BJ (cell line): Measurements from ENCODE around the gene CCR5AS.

Experiments
- CTCF ChIA-PET: fragments of 350-600 bp; formaldehyde crosslinking; extraction: SDS; loops from one replicate; lab custom pipeline; 2021; ENCODE audit warnings: antibody characterized with exemption, inconsistent platforms; lab: Yijun Ruan, JAX
- POLR2A ChIA-PET: fragments of 300-600 bp; sonication (Branson Sonifier 250); formaldehyde crosslinking; extraction: SDS; loops from one replicate; lab custom pipeline; 2021; ENCODE audit warnings: antibody characterized with exemption; lab: Charles Lee
- DNase-seq: peaks from one replicate; pipeline ENCODE4 v3.0.0-alpha.2; 2011; ENCODE audit warnings: low read depth
- H3K27me3 ChIP-seq: 2 replicates; pipeline ENCODE4 v1.6.0; 2011; ENCODE audit warnings: low read length; ENCODE audit not compliant: control insufficient read depth, insufficient read depth
- H3K36me3 ChIP-seq: 2 replicates; pipeline ENCODE4 v1.5.1; 2011; ENCODE audit warnings: low read length; ENCODE audit not compliant: control insufficient read depth, insufficient read depth
- H3K4me3 ChIP-seq: 2 replicates; pipeline ENCODE4 v1.5.1; 2011; ENCODE audit warnings: low read depth, mild to moderate bottlenecking, control low read depth, low read length
- TF ChIP-seq, protein P1 (sequence below): IDR thresholded peaks from 2 replicates; pipeline ENCODE4 v1.5.1; 2011; ENCODE audit warnings: low read depth, mild to moderate bottlenecking, control low read depth, inconsistent platforms, low read length, moderate library complexity; ENCODE audit not compliant: insufficient read depth

CCR5AS gene

DNA sequence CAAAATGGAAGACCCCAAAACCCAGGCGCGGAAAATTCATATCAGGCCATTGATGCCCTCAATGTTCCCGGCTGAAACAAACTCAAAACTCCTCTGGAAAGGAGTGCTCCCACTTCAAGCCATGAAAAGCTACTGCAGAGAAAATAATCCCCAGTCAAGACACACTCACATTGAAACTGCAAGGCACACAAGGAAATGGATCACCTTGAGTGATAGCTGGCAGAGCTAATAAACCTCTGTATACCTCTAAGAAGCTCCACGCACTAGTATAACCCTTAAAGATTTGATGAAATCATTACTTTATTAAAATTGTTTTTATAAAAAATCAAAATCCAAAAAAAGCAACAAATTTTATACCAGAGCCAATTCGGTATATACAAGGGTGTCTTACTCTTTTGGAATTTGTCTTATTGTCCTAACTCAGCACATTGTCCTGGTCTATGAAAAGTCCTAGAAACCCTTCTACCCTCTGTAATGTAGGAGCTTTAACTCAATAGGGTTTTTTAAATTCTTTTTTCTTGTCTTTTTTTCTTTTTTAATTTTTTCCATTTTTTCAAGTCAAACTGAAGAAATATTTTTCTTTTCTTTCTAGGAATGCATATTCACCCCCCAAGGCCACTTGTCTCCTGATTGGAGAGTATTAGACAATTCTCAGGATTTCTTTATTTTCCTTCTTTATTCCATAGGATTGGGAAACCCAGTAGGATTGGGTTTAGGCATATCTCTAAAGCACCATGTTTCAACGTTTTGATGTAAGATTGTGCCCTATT lies 8.5 kb downstream of the CCR5AS start:
- CTCF ChIA-PET: interaction anchor here (2.2 to 2.3 kb wide), 2 partner anchors 10 to 20 kb away, joined by 11 read pairs; partner anchors contain the start of genes CCR5AS and CCRL2
- no peaks in the 10 kb centered on the region for H3K36me3 ChIP-seq
- POLR2A ChIA-PET: no interaction called here
- no peak overlapping the region for H3K4me3 ChIP-seq
- DNase-seq: no peak
- H3K27me3 ChIP-seq: peaks cover 3% of the 10 kb centered on the region
- TF ChIP-seq, protein P1, sequence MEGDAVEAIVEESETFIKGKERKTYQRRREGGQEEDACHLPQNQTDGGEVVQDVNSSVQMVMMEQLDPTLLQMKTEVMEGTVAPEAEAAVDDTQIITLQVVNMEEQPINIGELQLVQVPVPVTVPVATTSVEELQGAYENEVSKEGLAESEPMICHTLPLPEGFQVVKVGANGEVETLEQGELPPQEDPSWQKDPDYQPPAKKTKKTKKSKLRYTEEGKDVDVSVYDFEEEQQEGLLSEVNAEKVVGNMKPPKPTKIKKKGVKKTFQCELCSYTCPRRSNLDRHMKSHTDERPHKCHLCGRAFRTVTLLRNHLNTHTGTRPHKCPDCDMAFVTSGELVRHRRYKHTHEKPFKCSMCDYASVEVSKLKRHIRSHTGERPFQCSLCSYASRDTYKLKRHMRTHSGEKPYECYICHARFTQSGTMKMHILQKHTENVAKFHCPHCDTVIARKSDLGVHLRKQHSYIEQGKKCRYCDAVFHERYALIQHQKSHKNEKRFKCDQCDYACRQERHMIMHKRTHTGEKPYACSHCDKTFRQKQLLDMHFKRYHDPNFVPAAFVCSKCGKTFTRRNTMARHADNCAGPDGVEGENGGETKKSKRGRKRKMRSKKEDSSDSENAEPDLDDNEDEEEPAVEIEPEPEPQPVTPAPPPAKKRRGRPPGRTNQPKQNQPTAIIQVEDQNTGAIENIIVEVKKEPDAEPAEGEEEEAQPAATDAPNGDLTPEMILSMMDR: no peak

DNA sequence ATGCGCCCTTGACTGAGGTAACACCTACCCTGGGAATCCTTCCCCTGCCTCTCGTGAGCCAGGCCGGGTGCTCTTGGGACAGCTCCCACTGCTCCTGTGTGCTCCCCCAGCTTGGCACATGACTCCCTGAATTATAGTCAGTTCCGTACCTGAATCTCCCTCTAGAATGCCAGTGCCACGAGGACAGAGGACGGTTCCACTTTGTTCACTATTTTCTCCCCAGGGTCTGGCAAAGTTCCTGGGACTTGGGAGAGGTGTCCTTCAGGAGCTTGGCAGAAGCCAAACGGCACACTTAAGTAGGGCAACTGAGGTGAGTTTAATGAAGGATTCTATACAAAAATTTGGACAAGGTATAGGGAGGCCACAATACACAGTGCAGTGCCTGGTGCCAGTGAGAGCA lies 9.8 kb downstream of the CCR5AS start:
- H3K36me3 ChIP-seq: no peaks in the 10 kb centered on the region
- ChIA-PET POLR2A (no interaction called here), CTCF (interaction anchor here (2.2 kb wide), 1 partner anchor 19 kb away, joined by 11 read pairs; no protein-coding TSS in a partner anchor)
- TF ChIP-seq, protein P1: no peak
- peaks cover 3% of the 10 kb centered on the region for H3K27me3 ChIP-seq
- H3K4me3 ChIP-seq: no peak overlapping the region
- DNase-seq: no peak

DNA sequence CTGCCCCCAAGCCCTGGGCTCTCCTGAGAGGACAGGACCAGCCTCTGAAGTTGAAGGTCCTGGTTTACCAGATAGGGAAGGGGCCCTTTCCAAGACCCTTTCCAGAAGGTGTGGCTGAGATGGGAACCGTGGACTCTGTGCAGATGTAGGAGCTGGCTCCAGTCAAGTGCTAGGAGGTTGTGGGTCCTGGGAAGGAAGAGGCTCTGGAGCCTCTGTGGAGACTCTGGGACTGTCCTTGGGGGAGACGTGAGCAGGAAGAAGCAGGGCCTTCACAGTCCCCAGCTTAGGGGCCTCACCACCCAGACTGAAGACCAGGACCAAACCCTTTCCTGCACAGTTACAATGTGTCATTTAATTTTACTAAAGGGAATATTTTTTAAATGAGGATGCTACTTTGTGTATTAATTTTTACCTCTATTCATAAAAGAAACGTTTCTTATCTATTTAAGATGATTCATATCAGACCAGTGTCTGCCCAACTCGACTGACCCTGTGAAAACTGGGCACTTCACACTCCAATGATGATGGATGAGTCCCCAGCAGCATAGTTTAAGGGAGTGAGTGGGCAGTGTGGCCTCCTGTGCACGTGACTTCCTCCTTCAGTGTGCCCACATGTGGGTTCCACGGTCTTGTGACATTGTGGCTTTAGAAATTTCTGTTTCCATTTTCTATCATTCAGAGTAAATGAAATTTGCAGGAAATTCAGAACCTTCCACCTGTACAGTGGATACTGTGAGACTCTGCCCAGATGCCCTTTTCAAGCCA lies 10.9 kb downstream of the CCR5AS start:
- TF ChIP-seq, protein P1: no peak
- DNase-seq: no peak
- Histone ChIP-seq H3K36me3 (no peaks in the 10 kb centered on the region), H3K27me3 (peaks cover 2% of the 10 kb centered on the region), H3K4me3 (no peak overlapping the region)
- CTCF ChIA-PET: interaction anchor here (0.8 kb wide), 1 partner anchor 13 kb away, joined by 3 read pairs; no protein-coding TSS in a partner anchor
- POLR2A ChIA-PET: no interaction called here

DNA sequence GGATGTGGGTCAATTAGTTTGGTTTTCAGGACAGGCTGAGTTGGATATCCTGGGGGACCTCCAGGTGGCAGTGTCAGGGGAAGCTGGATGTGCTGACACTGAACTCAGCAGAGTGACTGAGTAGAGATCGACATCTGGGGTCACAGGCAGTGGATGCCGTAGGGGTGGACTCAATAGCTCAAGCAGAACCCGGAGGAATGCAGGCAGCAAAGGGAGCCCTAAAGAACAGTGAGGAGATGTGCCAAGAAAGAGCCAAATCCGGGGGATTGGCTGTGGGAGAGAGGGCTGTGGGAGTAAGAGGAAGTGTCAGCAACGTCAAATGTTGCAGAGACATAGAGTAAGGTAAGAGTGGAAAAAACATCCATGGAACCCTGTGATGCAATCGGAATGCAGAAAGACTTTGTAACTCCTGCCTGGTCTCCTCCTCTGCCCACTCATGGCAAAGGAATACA lies 11.6 kb downstream of the CCR5AS start:
- TF ChIP-seq, protein P1: no peak
- Histone ChIP-seq H3K27me3 (peaks cover 2% of the 10 kb centered on the region), H3K4me3 (no peak overlapping the region), H3K36me3 (no peaks in the 10 kb centered on the region)
- ChIA-PET CTCF (interaction anchor here (0.8 kb wide), 1 partner anchor 14 kb away, joined by 3 read pairs; no protein-coding TSS in a partner anchor), POLR2A (no interaction called here)
- DNase-seq: no peak
